HepG2 (cell line): ENCODE measurements around the gene CNPPD1. TPM values are rescaled to one million over a fixed set of nuclear protein-coding genes. Genes with fewer than 3 reads are reported as not detected.

Experiments
- ATAC-seq: fragments of 200-7000 bp; cut with Tn5 transposase; 3 replicates; pipeline ENCODE4 v1.9.1; 2020; ENCODE audit warnings: mild to moderate bottlenecking, moderate library complexity
- BruUV-seq: library from RNA; stranded (reverse); fragments of 400-500 nt; replicated peaks from 2 replicates; lab custom pipeline; 2021; lab: Mats Ljungman, UMichigan
- CTCF ChIA-PET: fragments of 300-600 bp; formaldehyde crosslinking; extraction: SDS; loops from one replicate; lab custom pipeline; 2021; ENCODE audit warnings: low total read pairs, inconsistent platforms, low intra/inter-chr PET ratio; lab: Yijun Ruan, JAX
- POLR2A ChIA-PET: fragments of 350-600 bp; sonication (Branson Sonifier 250); formaldehyde crosslinking; loops from one replicate; lab custom pipeline; 2020; ENCODE audit warnings: antibody characterized with exemption, inconsistent platforms; lab: Yijun Ruan, JAX
- DNase-seq: peaks from one replicate; pipeline ENCODE4 v3.0.0-alpha.2; 2015; ENCODE audit warnings: low spot score
- FAIRE-seq: peaks from 3 replicates; lab custom pipeline; 2011; peaks lifted over from hg19 to GRCh38; lab: Jason Lieb, UNC
- H2AFZ ChIP-seq: one replicate; pipeline ENCODE4 v1.6.1; 2011; ENCODE audit warnings: low read length, inconsistent platforms
- H3K27ac ChIP-seq: fragments of 300-600 bp; 3 replicates; pipeline ENCODE4 v1.8.0; 2011; ENCODE audit warnings: mixed run types, mild to moderate bottlenecking, mixed read lengths, low read length, inconsistent platforms; ENCODE audit not compliant: insufficient read depth; ENCODE audit errors: extremely low read length
- H3K27me3 ChIP-seq, 2 experiments: fragments of 200-600 bp in 1 of 2; 2 replicates in 1 of 2; 3 replicates in 1 of 2; pipeline versions ENCODE4 v1.6.0 to v1.8.0; 2011; ENCODE audit warnings: low read length in 2 of 2, mild to moderate bottlenecking in 2 of 2, moderate library complexity in 2 of 2, inconsistent platforms in 1 of 2; ENCODE audit not compliant: insufficient read depth in 2 of 2, control insufficient read depth in 1 of 2
- H3K36me3 ChIP-seq, 2 experiments: fragments of 200-600 bp in 1 of 2; replicated peaks in 1 of 2; 2 replicates in 1 of 2; 3 replicates in 1 of 2; pipeline versions ENCODE4 v1.5.1 to v1.8.0; 2011; ENCODE audit warnings: low read length in 2 of 2, inconsistent platforms in 1 of 2; ENCODE audit not compliant: insufficient read depth in 2 of 2, control insufficient read depth in 1 of 2
- H3K4me1 ChIP-seq: 2 replicates; pipeline ENCODE4 v1.5.1; 2012; ENCODE audit warnings: low read length, inconsistent platforms; ENCODE audit not compliant: insufficient read depth
- H3K4me2 ChIP-seq: 2 replicates; pipeline ENCODE4 v1.6.0; 2011; ENCODE audit warnings: low read depth, low read length, inconsistent platforms
- H3K4me3 ChIP-seq, 3 experiments: fragments of 200-600 bp in 1 of 3; sonication (generic), shearing (Covaris generic) in 1 of 3; replicated peaks in 1 of 3; 2 replicates each; pipeline ENCODE4 v1.5.1; 2011 to 2016; ENCODE audit warnings: low read length in 3 of 3, inconsistent platforms in 2 of 3, low read depth in 2 of 3, mild to moderate bottlenecking in 2 of 3, control low read depth in 1 of 3, mixed read lengths in 1 of 3; ENCODE audit not compliant: insufficient read depth in 1 of 3
- H3K79me2 ChIP-seq: one replicate; pipeline ENCODE4 v1.6.1; 2011; ENCODE audit warnings: low read length, inconsistent platforms; ENCODE audit not compliant: insufficient read depth
- H3K9ac ChIP-seq: 2 replicates; pipeline ENCODE4 v1.6.0; 2011; ENCODE audit warnings: mild to moderate bottlenecking, low read depth, low read length, inconsistent platforms; ENCODE audit not compliant: insufficient read depth
- H3K9me3 ChIP-seq: 2 replicates; pipeline ENCODE4 v1.5.1; 2012; ENCODE audit warnings: mild to moderate bottlenecking, low read length
- H4K20me1 ChIP-seq: 2 replicates; pipeline ENCODE4 v1.6.0; 2011; ENCODE audit warnings: inconsistent platforms, mild to moderate bottlenecking, low read length, moderate library complexity; ENCODE audit not compliant: insufficient read depth
- BRF2 ChIP-seq: sonication (generic); formaldehyde crosslinking; IDR thresholded peaks from 2 replicates; pipeline ENCODE4 v1.8.1; 2022; ENCODE audit warnings: mild to moderate bottlenecking, missing genetic modification reagents
- FOXA3 ChIP-seq: IDR thresholded peaks from 2 replicates; pipeline ENCODE4 v1.6.1; 2016; ENCODE audit warnings: missing genetic modification reagents, missing compliant biosample characterization
- HMG20A ChIP-seq: IDR thresholded peaks from 2 replicates; pipeline ENCODE4 v1.6.1; 2016; ENCODE audit warnings: borderline replicate concordance
- MTA3 ChIP-seq: sonication (generic); formaldehyde crosslinking; IDR thresholded peaks from 2 replicates; pipeline ENCODE4 v1.4.0; 2020; ENCODE audit warnings: missing genetic modification reagents
- PCBP1 ChIP-seq: fragments of 200-400 bp; formaldehyde crosslinking; IDR thresholded peaks from 2 replicates; pipeline ENCODE4 v1.6.1; 2017; ENCODE audit warnings: mild to moderate bottlenecking, low read depth, low read length, borderline replicate concordance
- SCMH1 ChIP-seq: sonication (generic); formaldehyde crosslinking; IDR thresholded peaks from 2 replicates; pipeline ENCODE4 v1.9.0; 2021; ENCODE audit warnings: missing genetic modification reagents, mild to moderate bottlenecking, borderline replicate concordance
- SP4 ChIP-seq: sonication (generic); formaldehyde crosslinking; IDR thresholded peaks from 2 replicates; pipeline ENCODE4 v1.8.1; 2023; ENCODE audit warnings: mild to moderate bottlenecking, missing genetic modification reagents
- ZNF776 ChIP-seq: sonication (generic); formaldehyde crosslinking; IDR thresholded peaks from 2 replicates; pipeline ENCODE4 v1.4.0; 2020; ENCODE audit warnings: mild to moderate bottlenecking, missing genetic modification reagents
- ZSCAN30 ChIP-seq: sonication (generic); formaldehyde crosslinking; IDR thresholded peaks from 2 replicates; pipeline ENCODE4 v1.5.0; 2020; ENCODE audit warnings: mild to moderate bottlenecking, missing genetic modification reagents
- WGBS: methylation state at CpG from one replicate; pipeline ENCODE4 v1.1.6; 2017; ENCODE audit warnings: low lambda C conversion rate; 5-methylcytosine and 5-hydroxymethylcytosine counted together
- in situ Hi-C: cut with HindIII; loops from 2 replicates; pipeline ENCODE4 v1.10.0; 2017; ENCODE audit warnings: low pct_unique_long_range_greater_than_20kb; ENCODE audit not compliant: extremely low pct_ligation_motif_present
- intact Hi-C: fragments of 100-400 bp; cut with micrococcal nuclease; formaldehyde crosslinking; loops from one replicate; pipeline ENCODE4 v1.10.0; 2022; ENCODE audit not compliant: unreplicated experiment
- polyA plus RNA-seq, 8 experiments: library from polyadenylated mRNA; depleted of rRNA in 3 of 8; stranded (reverse) in 7 of 8; unstranded in 1 of 8; fragments of >200 nt; fragmentation: Illumina TruSeq in 4 of 8; extraction: Trizol in 4 of 8; gene quantifications; 2 replicates each; pipeline versions ENCODE4 v1.2.1 to v1.2.3, GENCODE V29; 2011 to 2016; ENCODE audit warnings: low read depth in 4 of 8, missing spikeins in 1 of 8, mixed read lengths in 1 of 8; ENCODE audit not compliant: insufficient read depth in 1 of 8
- total RNA-seq, 5 experiments: library from RNA; depleted of rRNA; stranded (reverse); fragments of >200 nt; fragmentation: Illumina TruSeq; extraction: Trizol; gene quantifications; 2 replicates each; pipeline ENCODE4 v1.2.3, GENCODE V29; 2016; ENCODE audit warnings: low read depth in 1 of 5

The CNPPD1 gene
- total and polyA plus RNA-seq, 2 of the 13 experiments (the other 11 are each of a cell fraction or from before 2014, with no cell fraction given) = 35.5 to 49.4 TPM

DNA sequence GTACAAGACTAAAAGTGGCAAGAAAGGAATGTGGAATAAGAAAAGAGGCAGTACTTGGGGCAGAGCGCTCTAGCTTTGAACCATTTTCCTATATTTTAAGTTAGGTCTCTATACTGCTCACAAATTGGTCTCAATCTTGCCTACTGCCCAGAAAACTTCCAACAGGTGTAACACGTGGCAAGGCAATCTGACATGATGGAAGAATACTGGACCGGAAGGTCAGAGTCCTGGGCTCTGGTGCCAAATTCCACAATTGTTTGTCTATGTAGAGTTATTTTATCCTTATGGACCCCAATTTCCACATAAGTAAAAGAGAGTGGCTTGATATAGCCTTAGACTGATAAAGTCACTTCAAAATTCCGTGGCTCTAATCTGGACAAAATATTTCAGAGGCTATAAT lies 45.0 kb downstream of the CNPPD1 start:
- Histone ChIP-seq H3K4me1 (peaks cover 29% of the 10 kb centered on the region), H3K79me2 (no peaks in the 10 kb centered on the region), H2AFZ (no peak overlapping the region), H3K9ac (no peak overlapping the region), H3K4me2 (no peak overlapping the region)
- no TSS peak for BruUV-seq
- ATAC-seq = no peak
- POLR2A ChIA-PET = interaction anchor here (1.2 kb wide), 1 partner anchor 73 kb away, joined by 4 read pairs; no protein-coding TSS in a partner anchor
- in situ Hi-C loops = no loop called here
- no peak for FAIRE-seq
- TF ChIP-seq ZSCAN30 (CRISPR knock-in tag) = no peak
- TF ChIP-seq SP4 (CRISPR knock-in tag) = no peak
- TF ChIP-seq HMG20A (CRISPR knock-in tag) = no peak
- TF ChIP-seq SCMH1 (CRISPR knock-in tag) = no peak
- no peak for TF ChIP-seq MTA3 (CRISPR knock-in tag)
- no peak for TF ChIP-seq BRF2 (CRISPR knock-in tag)
- TF ChIP-seq FOXA3 = no peak
- TF ChIP-seq ZNF776 = no peak
- no peak for TF ChIP-seq PCBP1
- TF ChIP-seq, all 625 proteins: peak for 0
- Histone ChIP-seq H3K4me3 (no peak overlapping the region), H4K20me1 (peaks cover 9% of the 10 kb centered on the region; the same call in 1 of the 2 replicates), H3K36me3 (no peaks in the 10 kb centered on the region; a peak in 1 of 5 replicates), H3K27ac (no peak overlapping the region), H3K9me3 (no peaks in the 10 kb centered on the region), H3K27me3 (no peaks in the 10 kb centered on the region)
- CTCF ChIA-PET = no interaction called here
- DNase-seq = no peak
- WGBS = 90% methylated on average over 4 of the region's 4 CpGs
- intact Hi-C loops = no loop called here
